ENCODE data around the gene DDHD1. TPM values are rescaled to one million over a fixed set of nuclear protein-coding genes. Genes with fewer than 3 reads are reported as not detected.

Gene DDHD1
- polyA plus RNA-seq, 1 donor (not counting 4 experiments of a cell fraction or from before 2014, with no cell fraction given): 10.4 TPM

DNA sequence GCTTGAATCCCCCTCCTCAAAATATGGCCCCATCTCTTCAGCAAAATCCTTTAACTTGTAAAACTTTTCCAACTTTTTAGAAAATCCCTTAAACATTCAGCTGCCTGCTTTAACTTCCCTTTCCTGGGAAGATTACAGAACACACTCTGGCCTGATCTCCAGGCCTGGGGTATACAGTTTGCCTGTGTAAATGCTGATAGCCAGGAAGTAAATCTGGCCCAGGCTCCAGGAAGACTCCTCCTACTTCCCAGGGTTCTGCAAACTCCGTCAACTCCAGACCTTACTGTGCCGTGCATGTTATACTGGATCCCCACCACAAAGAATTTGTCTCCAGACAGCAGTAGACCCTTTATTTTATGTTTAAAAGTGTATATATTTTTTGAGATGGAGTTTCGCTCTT is 135.3 kb downstream of the DDHD1 start:
- Histone ChIP-seq H3K27me3 (ENCODE audit: control insufficient read depth, extremely low read depth, insufficient read depth, low read length) (no peaks in the 10 kb centered on the region), H3K4me1 (ENCODE audit: control insufficient read depth, extremely low read depth, insufficient read depth, low read length) (peaks cover 6% of the 10 kb centered on the region), H2AFZ (ENCODE audit: control insufficient read depth, low read length) (no peak overlapping the region), H3K9ac (ENCODE audit: control insufficient read depth, extremely low read depth, insufficient read depth, low read length) (no peak overlapping the region), H3K4me3 (ENCODE audit: control insufficient read depth in 2 of 3, extremely low read depth in 1 of 3, insufficient read depth in 2 of 3, low read depth in 1 of 3, low read length in 3 of 3) (no peak overlapping the region), H4K20me1 (ENCODE audit: control insufficient read depth, extremely low read depth, insufficient read depth, low read length) (no peaks in the 10 kb centered on the region), H3K9me3 (ENCODE audit: control insufficient read depth, low read depth, low read length) (no peaks in the 10 kb centered on the region), H3K9me1 (ENCODE audit: control insufficient read depth, extremely low read depth, insufficient read depth, low read length) (no peaks in the 10 kb centered on the region), H3K27ac (ENCODE audit: control insufficient read depth, insufficient read depth, low read length) (no peak overlapping the region), H3K36me3 (ENCODE audit: control insufficient read depth in 2 of 2, extremely low read depth in 1 of 2, insufficient read depth in 2 of 2, low read length in 2 of 2) (no peaks in the 10 kb centered on the region), H3K4me2 (ENCODE audit: control insufficient read depth, extremely low read depth, insufficient read depth, low read depth, low read length) (no peak overlapping the region), H3K79me2 (ENCODE audit: control insufficient read depth, insufficient read depth, low read length) (no peaks in the 10 kb centered on the region)
- TF ChIP-seq, protein P1, sequence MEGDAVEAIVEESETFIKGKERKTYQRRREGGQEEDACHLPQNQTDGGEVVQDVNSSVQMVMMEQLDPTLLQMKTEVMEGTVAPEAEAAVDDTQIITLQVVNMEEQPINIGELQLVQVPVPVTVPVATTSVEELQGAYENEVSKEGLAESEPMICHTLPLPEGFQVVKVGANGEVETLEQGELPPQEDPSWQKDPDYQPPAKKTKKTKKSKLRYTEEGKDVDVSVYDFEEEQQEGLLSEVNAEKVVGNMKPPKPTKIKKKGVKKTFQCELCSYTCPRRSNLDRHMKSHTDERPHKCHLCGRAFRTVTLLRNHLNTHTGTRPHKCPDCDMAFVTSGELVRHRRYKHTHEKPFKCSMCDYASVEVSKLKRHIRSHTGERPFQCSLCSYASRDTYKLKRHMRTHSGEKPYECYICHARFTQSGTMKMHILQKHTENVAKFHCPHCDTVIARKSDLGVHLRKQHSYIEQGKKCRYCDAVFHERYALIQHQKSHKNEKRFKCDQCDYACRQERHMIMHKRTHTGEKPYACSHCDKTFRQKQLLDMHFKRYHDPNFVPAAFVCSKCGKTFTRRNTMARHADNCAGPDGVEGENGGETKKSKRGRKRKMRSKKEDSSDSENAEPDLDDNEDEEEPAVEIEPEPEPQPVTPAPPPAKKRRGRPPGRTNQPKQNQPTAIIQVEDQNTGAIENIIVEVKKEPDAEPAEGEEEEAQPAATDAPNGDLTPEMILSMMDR (optimal IDR thresholded peaks at IDR 0.05 in 1 of 3, IDR thresholded peaks at IDR 0.05 in 1 of 3, conservative IDR thresholded peaks at IDR 0.05 in 1 of 3; ENCODE audit: extremely low read depth in 1 of 3, insufficient read depth in 2 of 3, low read length in 3 of 3): no peak
- no peak for DNase-seq (ENCODE audit: low read depth, low spot score)
- FAIRE-seq: no peak
- dilution Hi-C loops (cut with MboI; ENCODE audit: extremely low pct_ligation_motif_present, low sequenced_read_pairs): no loop called here

DNA sequence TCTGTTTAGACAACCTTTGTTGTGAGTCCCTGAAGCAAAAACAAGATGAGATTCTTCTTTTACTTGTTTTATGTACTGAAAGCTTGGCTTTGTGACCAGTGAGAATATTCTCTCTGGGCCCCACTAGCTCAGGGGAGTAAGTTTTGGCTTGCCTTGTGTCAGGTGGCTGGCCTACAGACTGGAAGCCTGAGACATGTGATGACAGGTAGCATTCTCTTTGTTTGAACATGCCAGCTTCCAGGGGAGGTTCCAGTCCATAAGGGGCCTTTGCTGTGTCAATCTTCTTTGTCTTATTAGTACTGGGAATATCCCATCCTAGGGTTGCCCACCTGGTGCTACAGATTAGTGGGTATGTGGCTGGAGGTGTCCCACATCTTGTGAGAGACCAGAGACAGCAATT is 136.2 kb downstream of the DDHD1 start:
- no peaks in the 10 kb centered on the region for H4K20me1 ChIP-seq (ENCODE audit: control insufficient read depth, extremely low read depth, insufficient read depth, low read length)
- DNase-seq (ENCODE audit: low read depth, low spot score) (no peak), FAIRE-seq (peak; percentile 75)
- peaks cover under 1% of the 10 kb centered on the region for H3K4me1 ChIP-seq (ENCODE audit: control insufficient read depth, extremely low read depth, insufficient read depth, low read length)
- no peak overlapping the region for H2AFZ ChIP-seq (ENCODE audit: control insufficient read depth, low read length)
- no peaks in the 10 kb centered on the region for H3K9me3 ChIP-seq (ENCODE audit: control insufficient read depth, low read depth, low read length)
- H3K9me1 ChIP-seq (ENCODE audit: control insufficient read depth, extremely low read depth, insufficient read depth, low read length): no peaks in the 10 kb centered on the region
- no peak overlapping the region for H3K4me3 ChIP-seq (ENCODE audit: control insufficient read depth in 2 of 3, extremely low read depth in 1 of 3, insufficient read depth in 2 of 3, low read depth in 1 of 3, low read length in 3 of 3)
- H3K27ac ChIP-seq (ENCODE audit: control insufficient read depth, insufficient read depth, low read length): no peak overlapping the region
- dilution Hi-C loops (cut with MboI; ENCODE audit: extremely low pct_ligation_motif_present, low sequenced_read_pairs): no loop called here
- TF ChIP-seq, protein P1 (optimal IDR thresholded peaks at IDR 0.05 in 1 of 3, IDR thresholded peaks at IDR 0.05 in 1 of 3, conservative IDR thresholded peaks at IDR 0.05 in 1 of 3; ENCODE audit: extremely low read depth in 1 of 3, insufficient read depth in 2 of 3, low read length in 3 of 3): no peak
- no peak for TF ChIP-seq EZH2 (IDR thresholded peaks at IDR 0.05; ENCODE audit: low read length)
- H3K27me3 ChIP-seq (ENCODE audit: control insufficient read depth, extremely low read depth, insufficient read depth, low read length): no peaks in the 10 kb centered on the region
- H3K9ac ChIP-seq (ENCODE audit: control insufficient read depth, extremely low read depth, insufficient read depth, low read length): no peak overlapping the region
- H3K79me2 ChIP-seq (ENCODE audit: control insufficient read depth, insufficient read depth, low read length): no peaks in the 10 kb centered on the region
- H3K4me2 ChIP-seq (ENCODE audit: control insufficient read depth, extremely low read depth, insufficient read depth, low read depth, low read length): no peak overlapping the region
- H3K36me3 ChIP-seq (ENCODE audit: control insufficient read depth in 2 of 2, extremely low read depth in 1 of 2, insufficient read depth in 2 of 2, low read length in 2 of 2): no peaks in the 10 kb centered on the region
